GM18951 (cell line): ENCODE measurements around the gene MSLN.
"Not testable (repeated sequence)": the region's sequence is repeated elsewhere in the genome, so short reads cannot be mapped to it uniquely, and the experiment has no call there.

Source experiments
- POLR2A ChIP-seq: IDR thresholded peaks from 4 replicates; pipeline ENCODE4 v1.6.1; 2011; ENCODE audit warnings: mild to moderate bottlenecking; ENCODE audit not compliant: insufficient read length, insufficient read depth; ENCODE audit errors: extremely low read depth
- in situ Hi-C: fragments of 300-500 bp; cut with MboI; formaldehyde crosslinking; loops from one replicate; pipeline ENCODE4 v1.12.0; 2022; ENCODE audit warnings: low sequenced_read_pairs, mixed read lengths, inconsistent platforms; ENCODE audit not compliant: unreplicated experiment

The MSLN gene

GRCh38 chr16:734208-734980 is 26.1 kb upstream of the MSLN start:
- in situ Hi-C loops = no loop called here
- TF ChIP-seq POLR2A = no peak

- in situ Hi-C loops = no loop called here
- TF ChIP-seq POLR2A = no peak
Observed at GRCh38 chr16:734981-735881, 25.3 kb upstream of the MSLN start.

GRCh38 chr16:735982-736453 is 24.5 kb upstream of the MSLN start:
- in situ Hi-C loops = no loop called here
- TF ChIP-seq POLR2A = no peak

- TF ChIP-seq POLR2A = no peak
- in situ Hi-C loops = no loop called here
Observed at GRCh38 chr16:736936-737481, 23.5 kb upstream of the MSLN start.

- in situ Hi-C loops = no loop called here
- TF ChIP-seq POLR2A = no peak
Observed at GRCh38 chr16:739560-740458, 20.7 kb upstream of the MSLN start.

- in situ Hi-C loops = no loop called here
- no peak for TF ChIP-seq POLR2A
Observed at GRCh38 chr16:740459-740763, 20.1 kb upstream of the MSLN start.

- in situ Hi-C loops = no loop called here
- TF ChIP-seq POLR2A = peak; percentile 86
Observed at GRCh38 chr16:740764-741505, 19.6 kb upstream of the MSLN start, which contains the start of gene CIAO3. Gene CIAO3, minus strand, starts transcription at chr16:740997. Its CDS starts 12 bp downstream, at chr16:740985.

GRCh38 chr16:741986-742629 is 18.4 kb upstream of the MSLN start:
- in situ Hi-C loops = no loop called here
- no peak for TF ChIP-seq POLR2A

- in situ Hi-C loops = not testable (repeated sequence)
Observed at GRCh38 chr16:742894-743293, 17.6 kb upstream of the MSLN start.

- in situ Hi-C loops = no loop called here
- TF ChIP-seq POLR2A = no peak
Observed at GRCh38 chr16:743794-744500, 16.6 kb upstream of the MSLN start.

- in situ Hi-C loops = no loop called here
- no peak for TF ChIP-seq POLR2A
Observed at GRCh38 chr16:745739-746138, 14.8 kb upstream of the MSLN start.

- in situ Hi-C loops = no loop called here
- TF ChIP-seq POLR2A = no peak
Observed at GRCh38 chr16:746637-747036, 13.9 kb upstream of the MSLN start.
